DMS 273 (cell line): Measurements from ENCODE around the gene PRAC1.

Experiments
- DNase-seq: peaks from one replicate; lab custom pipeline; 2025; ENCODE audit not compliant: unreplicated experiment; lab: John Stamatoyannopoulos, UW

PRAC1 gene

GRCh38 chr17:48715496-48716399, 6.6 kb downstream of the PRAC1 start:
- no peak for DNase-seq

DNA sequence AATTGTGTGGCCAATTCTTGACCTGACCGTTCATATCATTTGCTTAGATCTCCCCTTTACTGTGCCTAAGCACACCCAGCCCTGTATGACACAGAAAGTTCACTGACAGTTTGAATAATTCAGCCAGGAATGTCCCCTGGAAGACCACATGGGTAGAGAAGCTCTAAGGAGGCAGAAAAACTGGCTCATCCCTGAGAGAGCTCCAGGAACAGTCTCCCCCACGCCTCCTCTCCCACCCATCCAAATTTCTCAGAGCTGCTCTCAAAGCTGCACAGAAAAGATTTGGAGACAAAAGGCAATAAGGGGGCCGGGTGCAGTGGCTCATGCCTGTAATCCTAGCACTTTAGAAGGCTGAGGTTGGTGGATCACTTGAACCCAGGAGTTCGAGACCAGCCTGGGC, 11.2 kb downstream of the PRAC1 start:
- DNase-seq = no peak

DNA sequence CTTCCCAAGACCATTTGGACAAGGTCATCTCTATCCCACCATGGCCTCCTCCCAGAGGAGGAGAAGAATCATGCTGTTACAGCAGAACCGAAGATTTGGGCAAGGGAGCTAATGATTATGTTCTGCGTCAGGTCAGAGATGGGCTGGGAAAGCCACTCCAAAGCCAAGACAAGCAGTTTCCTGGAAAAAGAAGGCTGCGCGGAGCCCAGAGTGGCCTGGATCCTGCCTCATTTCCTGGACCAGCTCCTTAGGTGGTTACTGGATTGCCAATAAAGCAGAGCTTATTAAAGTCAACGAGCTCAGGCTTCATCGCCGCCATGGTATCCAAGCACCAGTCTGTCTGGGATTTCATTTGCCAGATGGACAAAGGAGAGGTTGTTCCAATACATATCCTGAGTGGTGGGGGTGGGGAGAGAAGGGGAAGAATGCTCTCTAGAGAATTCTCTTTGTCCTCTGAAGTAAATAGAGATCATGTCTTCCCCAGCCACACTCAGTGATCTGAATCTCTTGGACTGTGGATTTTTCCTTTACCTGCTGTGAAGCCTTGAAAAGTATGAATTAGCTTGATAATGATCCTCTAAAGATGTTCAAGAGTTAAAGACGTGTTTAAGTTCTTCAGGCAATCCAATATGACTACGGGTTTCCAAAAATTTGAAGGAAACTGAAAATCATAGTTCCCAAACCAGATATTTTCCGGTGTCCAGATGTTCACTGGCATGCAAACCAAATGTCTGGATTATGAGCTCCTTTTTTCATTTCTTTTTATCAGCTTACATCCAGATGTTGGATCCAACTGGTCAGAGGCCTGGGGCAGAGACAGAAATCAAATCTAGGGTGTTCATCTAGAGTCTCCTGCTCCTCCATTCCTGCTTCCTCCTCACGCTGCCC, 17.7 kb downstream of the PRAC1 start:
- no peak for DNase-seq

GRCh38 chr17:48701864-48702532, 20.3 kb downstream of the PRAC1 start:
- no peak for DNase-seq

DNA sequence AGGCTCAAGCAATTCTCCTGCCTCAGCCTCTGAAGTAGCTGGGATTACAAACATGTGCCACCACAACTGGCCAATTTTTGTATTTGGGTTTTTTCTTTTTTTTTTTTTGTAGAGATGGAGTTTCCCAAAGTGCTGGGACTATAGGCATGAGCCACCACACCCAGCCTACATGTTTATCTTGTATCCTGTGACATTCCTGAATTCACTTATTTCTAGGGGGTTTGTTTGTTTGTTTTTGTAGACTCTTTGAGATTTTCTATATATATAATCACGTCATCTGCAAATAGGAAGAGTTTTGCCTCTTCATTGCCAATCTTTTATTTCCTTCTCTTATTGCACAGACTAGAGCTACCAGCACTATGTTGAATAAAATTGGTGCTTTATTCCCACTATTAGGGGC, 29.1 kb downstream of the PRAC1 start:
- no peak for DNase-seq

DNA sequence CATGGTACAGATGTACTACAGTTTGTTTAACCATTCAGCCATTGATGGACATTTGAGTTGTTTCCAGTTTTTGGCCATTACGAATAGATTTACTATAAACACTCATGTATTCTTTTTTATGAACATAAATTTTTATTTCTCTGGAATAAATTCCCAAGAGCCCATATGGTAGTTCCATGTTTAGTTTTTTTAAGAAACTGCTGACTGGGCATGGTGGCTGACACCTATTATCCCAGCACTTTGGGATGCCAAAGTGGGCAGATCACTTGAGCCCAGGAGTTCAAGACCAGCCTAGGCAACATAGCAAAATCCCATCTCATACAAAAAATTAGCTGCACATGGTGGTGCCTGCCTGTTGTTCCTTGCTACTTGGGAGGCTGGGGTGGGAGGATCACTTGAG, 30.3 kb downstream of the PRAC1 start:
- no peak for DNase-seq

DNA sequence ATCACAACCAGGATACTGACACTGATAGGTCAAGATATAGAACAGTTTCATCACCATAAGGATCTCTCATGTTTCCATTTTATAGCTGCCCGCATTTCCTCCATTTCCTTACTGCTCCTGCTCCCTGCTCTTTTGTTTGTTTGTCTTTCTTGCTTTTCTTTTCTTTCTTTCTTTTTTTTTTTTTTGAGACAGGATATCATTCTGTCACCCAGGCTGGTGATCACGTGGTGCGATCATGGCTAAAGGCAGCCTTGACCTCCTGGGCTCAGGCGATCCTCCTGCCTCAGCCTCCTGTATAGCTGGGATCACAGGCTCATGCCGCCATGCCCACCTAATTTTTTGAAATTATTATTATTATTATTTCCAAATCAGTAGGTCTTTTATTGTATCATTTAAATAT, 31.7 kb downstream of the PRAC1 start:
- DNase-seq = no peak

GRCh38 chr17:48681609-48682008, 40.7 kb downstream of the PRAC1 start:
- no peak for DNase-seq

DNA sequence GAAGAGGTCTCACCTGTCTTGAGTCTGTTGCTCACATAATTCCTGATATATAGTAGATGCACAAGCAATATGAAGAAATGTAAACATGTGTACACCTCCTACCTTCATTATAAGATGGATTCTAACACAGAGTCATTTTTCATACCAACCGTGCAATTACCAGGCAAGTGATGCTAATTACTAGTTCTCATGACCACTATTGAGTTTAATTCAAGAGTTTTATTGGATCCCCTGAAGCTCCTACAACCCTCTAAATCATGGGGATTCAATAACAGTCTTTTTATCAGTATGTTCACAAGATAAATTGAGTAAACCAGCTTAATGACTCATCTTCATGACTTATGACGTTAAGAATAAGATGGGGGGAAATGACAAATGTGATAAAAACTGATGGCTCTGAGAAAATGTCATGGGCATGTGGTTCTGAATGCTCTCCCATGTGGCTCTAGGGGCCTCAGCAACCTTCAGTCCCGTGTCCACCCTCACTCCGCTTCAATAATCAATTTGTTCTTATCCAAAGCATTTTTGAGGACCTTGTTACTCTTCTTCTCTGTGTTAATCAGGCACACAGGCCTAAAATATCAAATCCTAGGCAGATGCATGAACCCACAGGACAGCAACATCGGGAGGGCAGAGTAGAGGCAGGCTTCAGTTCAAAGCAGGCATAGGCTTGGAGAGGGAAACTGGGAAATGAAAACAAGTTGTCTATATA, 42.8 kb downstream of the PRAC1 start:
- DNase-seq = no peak

- peak; percentile 82 for DNase-seq
These were observed 44.0 kb downstream of the PRAC1 start for GRCh38 chr17:48678141-48678971.

DNA sequence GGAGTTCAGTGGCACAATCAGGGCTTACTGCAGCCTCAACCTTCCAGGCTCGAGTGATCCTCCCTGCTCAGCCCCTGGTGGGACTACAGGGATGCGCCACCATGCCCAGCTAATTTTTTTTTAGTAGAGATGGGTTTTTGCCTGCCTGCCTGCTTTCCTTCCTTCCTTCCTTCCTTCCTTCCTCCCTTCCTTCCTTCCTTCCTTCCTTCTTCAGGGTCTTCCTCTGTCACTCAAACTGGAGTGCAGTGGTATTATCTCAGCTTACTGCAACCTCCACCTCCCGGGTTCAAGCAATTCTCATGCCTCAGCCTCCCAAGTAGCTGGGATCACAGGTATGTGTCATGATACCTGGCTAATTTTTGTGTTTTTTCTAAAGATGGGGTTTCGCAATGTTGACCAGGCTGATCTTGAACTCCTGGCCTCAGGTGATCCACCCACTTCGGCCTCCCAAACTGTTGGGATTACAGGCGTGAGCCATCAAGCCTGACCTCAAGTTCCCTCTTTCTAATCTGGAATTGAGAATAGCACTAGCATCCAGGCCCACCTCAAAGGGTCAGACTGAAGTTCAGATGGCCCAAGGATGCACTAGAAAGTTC, 45.3 kb downstream of the PRAC1 start:
- DNase-seq = no peak

- no peak for DNase-seq
These were observed 50.0 kb downstream of the PRAC1 start for GRCh38 chr17:48672340-48672739.
